HG03460 (cell line): ENCODE measurements around the gene MLANA.
"Not testable (repeated sequence)": the region's sequence is repeated elsewhere in the genome, so short reads cannot be mapped to it uniquely, and the experiment has no call there.

Experiments used
- ATAC-seq: cut with Tn5 transposase; IDR thresholded peaks from one replicate; pipeline ENCODE4 v1.9.1; 2021; ENCODE audit not compliant: unreplicated experiment

The MLANA gene

DNA sequence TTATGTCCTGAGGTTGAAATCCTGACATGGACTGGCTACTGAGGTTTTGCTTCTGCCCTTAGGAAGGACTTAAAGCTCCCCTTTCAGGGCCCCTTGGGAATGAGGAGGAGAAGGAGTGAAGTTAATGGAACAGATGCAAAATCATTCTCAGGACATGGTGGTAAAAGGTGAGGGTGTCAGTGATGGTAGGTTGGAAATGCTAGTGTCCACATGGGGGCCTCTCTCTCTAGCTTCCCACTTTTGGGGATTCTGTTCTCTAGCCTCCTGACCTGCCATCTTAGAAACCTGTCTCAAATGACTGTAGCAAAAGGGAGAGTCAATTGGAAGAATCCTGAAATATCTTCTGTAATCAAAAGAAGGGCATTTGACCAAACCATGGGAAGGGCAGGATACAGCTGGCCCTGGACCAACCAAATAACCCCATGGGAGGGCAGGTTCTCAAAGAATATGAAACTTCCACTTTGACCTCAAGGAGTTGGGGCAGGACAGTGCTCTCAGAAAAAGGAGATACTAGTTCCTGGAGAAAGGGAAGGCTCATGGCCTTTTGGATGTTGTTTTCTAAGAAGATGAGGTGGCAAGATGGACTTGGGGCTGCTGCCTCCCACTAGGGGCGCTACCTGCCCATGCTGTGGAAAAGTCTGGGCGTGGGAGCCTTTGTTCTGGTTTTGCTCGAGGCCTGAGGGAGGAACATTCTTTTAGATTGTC is 21.2 kb upstream of the MLANA start:
- no peak for ATAC-seq

DNA sequence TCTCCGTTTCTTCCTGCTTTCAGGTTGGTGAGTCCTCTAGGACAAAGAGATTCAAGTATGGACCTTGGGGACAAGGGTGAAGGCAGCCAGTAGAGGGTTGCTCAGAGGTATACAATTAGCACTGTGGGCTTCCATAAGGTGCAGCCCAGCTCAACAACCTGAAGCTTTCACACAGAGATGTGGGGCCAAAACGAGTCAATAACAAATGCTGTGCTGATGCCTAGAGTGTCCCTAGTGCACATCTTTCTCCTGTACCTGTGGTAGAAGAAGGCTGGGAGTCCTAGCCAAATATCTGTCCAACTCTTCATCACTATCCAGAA is 20.7 kb upstream of the MLANA start:
- ATAC-seq: no peak

DNA sequence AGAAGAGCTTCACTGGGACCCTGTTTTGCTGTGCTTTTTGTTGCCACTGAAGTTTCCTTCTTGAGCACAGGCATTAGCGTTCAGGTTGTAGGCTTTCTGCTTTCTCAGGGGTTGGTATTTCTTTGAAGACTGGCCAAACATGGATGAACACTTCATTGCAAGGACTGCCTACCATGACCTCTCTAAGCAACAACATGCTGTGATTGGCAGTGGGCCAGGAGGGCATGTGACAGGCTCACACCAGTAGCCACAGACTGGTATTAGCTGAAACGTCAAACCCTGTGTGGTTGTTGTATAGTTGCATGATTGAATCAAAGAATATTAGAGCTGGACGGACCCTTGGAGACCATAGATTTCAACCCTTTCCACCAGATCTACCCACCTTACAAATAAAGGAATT is 20.0 kb upstream of the MLANA start:
- ATAC-seq: no peak

DNA sequence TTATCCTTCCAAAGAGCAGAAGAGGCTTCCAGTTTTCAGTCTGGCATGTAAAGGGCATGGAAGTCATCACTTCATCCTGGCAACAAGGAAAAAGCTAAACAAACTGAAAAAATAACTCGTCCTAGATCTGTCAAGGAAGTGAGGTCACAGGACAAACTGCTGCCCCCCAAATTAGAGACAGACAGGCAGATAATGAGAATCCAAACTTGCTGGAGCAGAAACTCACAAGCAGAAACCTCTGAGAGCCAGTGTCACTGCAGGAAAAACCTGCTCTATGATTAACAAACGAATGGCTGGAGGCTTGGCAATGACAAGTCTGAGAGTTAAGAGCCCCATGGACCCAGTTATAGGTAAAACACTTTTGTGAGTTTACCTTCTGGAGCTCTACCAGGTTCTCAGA is 18.9 kb upstream of the MLANA start:
- ATAC-seq: no peak

DNA sequence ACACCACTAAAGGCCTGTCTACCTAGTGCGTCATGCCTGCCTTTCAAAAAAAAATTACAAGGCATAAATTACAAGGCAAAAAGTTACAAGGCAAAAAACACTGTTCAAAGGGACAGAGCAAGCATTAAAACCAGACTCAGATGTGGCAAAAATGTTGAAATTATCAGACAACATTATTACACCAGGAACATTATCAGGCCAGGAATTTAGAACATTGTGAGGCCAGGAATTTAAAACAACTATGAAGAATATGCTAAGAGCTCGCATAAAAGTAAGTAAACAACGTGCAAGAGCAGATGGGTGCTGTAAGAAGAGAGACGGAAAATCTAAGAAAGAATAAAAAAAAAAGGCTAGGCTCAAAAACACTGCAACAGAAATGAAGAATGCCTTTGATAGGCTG is 18.2 kb upstream of the MLANA start:
- ATAC-seq: no peak

DNA sequence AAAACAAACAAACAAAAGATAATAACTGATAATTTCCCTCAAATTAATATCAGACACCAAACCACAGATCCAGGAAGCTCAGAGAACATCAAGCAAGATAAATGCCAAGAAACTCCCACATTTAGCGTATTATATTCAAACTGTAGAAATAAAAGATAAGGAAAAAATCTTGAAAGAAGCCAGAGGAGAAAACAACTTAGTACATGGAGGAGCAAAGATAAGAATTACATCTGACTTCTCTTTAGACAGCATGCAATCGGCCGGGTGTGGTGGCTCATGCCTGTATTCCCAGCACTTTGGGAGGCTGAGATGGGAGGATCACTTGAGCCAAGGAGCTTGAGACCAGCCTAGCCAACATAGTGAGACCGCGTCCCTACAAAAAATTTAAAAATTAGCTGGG is 17.2 kb upstream of the MLANA start:
- ATAC-seq: no peak

DNA sequence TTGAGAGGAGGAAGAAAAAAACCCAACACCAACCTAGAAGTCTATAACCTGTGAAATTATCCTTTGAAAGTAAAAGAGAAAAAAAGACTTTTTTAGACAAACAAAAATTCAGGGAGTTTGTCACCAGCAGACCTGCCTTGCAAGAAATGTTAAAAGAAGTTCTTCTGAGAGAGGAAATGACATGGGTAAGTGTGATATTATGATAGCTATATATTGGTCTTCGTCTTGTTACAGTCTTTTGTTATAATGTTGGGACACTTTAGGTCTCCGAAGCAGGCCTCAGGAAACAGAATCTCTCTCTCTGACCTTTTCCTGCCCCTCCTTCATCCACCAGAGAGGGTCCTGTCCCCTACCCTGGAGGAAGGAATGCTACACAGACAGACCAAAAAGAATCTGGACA is 16.6 kb upstream of the MLANA start:
- no peak for ATAC-seq

DNA sequence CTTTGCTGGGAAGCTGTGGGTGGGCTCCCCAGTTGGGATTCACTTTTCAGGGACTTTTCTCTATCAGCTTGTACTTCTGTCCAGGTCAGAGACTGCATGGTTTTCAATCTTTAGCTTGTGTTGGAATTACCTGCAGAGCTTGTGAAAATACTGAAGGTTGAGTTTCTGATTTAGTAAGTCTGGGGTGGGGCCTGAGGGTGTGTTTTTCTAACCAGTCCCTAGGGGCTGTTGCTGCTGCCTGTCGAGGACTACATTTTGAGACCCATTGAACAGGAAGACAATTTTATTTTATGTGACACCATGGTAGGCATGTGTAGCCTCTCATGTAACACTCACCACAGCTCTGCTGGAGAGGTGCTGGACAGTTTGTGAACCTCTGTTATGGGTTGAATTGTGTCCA is 14.7 kb upstream of the MLANA start:
- ATAC-seq: no peak

DNA sequence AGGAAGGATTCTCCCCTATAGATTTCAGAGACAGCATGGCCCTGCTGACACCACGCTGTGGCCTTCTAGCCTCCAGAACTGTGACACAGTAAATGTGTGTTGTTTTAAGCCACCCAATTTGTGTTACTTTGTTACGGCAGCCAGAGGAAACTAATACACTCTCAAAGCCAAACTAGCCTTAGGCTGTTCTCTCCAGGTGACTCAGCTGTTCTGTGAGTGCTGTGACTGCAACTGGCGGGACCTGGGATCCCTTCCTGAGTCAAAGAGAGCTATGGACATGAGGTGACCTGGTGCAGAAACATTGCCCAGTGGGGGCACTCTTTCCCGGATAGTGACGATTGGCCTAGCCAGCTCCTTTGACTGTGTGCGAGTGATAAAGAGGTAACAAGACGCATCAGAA is 14.0 kb upstream of the MLANA start:
- ATAC-seq: no peak

DNA sequence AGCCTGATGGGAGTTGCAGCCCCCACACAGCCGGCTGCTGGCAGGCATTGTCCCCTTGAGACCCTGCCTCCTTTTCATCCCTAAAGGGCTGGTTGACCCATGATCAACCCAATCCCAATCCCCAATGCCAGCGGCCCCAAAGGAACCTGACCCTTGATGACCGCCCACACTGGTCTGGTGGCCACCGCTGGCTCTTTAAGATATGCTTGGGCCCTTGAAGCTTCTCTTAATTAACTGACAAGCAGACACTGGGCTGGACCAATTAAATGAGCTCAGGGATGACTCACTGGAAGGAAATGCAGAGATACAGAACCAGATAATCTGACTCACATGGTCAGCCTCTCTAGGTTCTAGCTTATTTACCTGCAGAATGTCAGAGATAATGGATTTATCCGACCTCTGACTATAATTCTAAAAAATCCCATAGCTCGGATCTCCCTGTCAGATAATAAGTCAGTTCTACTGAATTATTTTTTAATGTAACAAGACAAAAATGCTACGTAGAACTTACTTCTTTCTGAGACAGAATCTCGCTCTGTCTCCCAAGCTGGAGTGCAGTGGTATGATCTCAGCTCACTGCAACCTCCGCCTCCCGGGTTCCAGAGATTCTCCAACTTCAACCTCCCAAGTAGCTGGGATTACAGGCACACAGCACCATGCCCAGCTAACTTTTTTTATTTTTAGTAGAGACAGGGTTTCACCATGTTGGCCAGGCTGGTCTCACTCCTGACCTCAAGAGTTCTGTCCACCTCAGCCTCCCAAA is 11.1 kb upstream of the MLANA start:
- ATAC-seq: no peak

DNA sequence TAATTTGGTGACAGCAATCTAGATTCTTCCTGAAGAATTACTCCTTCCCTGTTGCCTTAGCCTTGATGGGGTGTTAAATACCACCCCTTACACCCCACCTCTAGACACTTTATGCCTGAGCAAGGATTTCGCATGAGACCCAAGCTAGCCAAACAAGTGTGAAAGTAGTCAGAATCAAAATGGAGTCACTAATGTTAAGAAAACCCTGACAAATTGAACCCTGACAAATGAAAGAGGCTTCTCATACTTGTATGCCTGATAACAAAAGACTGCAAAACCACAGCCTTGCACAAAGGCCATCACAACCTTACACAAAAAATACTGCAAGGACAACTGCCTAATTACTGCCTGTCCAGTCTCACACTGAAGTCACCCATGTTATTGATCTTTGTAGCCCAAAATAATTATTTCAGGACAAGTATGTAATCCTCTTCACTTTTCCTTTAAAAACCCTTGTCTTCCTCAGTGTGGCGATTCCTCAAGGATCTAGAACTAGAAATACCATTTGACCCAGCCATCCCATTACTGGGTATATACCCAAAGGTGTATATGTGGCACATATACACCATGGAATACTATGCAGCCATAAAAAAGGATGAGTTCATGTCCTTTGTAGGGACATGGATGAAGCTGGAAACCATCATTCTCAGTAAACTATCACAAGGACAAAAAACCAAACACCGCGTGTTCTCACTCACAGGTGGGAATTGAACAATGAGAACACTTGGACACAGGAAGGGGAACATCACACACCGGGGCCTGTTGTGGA is 8.3 kb upstream of the MLANA start:
- not testable (repeated sequence) for ATAC-seq

DNA sequence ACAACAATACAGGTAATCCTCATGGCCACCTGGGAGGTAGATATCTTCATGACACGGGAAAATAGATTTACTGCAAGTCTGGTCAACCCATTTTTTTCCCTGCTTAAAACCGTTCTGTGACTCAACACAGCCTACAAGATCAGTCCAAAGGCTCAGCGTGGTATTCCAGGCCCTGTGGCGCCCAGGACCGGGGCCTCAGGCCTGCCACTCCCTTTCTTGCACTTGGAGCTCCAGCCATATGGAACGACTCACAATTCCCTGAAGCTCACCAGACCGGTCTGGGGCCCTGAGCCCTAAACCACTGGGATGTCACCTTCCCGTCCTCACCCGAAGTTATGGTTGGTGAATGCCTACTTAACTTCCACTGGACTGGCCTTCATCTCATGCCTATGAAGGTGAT is 6.5 kb upstream of the MLANA start:
- ATAC-seq: no peak

DNA sequence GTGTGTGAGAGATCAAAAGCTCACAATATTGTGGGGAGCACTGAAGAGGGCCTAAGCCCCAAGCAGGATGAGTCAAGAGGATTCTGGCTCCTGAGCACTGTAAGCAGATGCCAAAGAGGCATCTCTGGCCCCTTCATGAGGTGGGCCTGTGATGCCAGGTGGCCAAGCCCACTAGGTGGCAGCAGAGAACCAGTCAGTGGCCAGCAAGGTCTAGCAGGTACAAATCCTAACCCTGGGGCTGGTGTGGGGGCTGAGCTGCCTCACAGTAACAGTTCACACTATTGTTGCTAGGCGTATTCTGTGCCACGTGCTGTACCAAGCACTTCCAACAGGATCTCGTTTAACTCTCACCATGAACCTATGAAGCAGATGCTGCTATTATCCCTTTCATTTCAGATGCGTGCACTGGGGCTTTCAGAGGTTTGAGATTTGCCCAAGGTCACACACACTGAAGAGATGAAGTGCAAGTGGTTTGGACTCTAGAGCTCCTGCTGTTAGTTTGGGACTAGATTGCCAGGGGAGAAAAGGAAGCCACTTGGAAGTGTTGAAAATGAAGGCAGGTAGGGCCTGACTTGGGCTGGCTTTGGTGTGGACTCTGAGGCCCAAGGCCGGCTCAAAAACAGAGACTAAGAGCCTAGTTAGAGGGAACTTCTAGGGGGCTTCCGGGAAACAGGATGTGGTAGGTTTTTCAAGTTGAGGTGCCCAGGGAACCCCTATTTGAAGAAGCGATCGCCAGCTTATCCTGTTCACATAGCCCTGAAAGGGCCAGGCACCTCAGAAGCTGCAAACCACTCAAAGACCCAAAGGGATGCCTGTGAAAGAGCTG is 4.4 kb upstream of the MLANA start:
- ATAC-seq: peak; percentile 93

DNA sequence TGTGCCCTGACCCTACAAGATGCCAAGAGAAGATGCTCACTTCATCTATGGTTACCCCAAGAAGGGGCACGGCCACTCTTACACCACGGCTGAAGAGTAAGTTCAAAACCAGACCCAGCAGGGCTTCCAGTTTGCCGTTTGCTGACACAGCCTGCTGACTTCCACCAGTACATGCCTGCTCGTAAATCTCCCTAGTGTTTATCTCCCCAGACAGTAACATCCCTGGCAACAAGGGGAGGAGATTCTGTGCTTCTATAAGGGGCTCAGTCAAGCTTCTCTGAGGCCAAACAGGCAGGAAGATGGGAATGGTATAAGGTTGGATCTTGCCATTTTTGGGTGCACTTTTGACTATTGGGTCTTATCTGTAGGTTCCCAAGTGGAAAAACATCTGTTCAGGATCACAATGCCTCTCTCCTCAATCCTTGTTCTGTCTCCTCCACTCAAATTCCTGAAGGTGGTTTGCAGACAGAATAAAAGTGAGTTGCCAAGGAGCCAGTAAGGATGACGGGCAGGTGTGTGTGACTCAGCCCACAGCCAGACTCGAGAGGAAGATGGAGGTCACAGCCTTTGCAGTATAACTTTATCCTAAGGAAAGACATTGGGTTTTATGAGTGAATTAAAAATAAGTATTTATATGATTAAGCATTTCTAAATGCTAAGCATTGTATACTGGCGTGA is 1.9 kb downstream of the MLANA start:
- no peak for ATAC-seq

DNA sequence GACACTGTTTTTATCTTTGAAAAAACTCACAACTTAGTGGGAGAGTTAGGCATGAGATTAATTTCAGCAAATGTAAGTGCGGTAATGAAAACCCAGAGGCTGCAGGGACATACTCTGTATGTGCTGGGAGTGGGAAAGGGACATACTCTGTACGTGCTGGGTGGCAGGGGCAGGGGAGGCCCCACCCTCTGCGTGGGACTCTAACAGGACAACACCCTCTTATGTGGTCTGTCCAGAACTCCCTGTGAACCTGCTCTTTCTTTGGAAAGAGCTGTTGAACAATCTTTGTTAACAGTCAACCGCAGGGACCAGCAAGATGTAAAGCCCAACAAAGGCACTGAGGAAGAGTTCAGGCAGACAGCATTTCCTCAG is 2.4 kb downstream of the MLANA start:
- no peak for ATAC-seq

DNA sequence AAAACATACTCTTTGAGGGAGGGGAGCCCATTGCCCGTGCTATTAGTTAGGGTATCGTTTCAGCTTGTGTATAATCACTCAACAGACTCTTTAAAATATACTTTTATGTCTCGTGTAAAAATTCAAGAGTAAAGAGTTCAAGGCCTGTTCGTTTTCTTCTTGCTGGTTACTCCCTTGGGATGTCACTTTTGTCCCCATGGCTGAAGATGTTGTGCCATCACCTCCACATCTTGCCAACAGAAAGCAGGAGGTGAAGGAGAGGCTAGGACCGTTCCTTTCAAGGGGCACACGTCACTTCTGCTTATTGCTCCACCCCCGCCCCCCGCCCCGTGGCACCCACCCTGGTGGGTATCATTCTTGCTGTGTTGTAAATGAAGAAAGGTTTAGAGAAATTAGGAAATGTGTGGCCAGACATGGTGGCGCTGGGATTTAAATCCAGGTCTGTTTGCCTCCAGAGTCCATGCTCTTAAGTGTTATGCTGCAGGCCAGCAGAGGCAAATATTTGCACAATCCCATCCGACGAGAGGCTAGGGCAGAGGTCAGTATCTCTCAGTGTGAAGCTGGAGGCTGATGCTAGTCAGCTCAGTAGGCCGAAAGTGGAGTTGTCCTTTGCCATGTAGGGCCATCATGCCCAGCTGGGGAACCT is 3.0 kb downstream of the MLANA start:
- no peak for ATAC-seq

DNA sequence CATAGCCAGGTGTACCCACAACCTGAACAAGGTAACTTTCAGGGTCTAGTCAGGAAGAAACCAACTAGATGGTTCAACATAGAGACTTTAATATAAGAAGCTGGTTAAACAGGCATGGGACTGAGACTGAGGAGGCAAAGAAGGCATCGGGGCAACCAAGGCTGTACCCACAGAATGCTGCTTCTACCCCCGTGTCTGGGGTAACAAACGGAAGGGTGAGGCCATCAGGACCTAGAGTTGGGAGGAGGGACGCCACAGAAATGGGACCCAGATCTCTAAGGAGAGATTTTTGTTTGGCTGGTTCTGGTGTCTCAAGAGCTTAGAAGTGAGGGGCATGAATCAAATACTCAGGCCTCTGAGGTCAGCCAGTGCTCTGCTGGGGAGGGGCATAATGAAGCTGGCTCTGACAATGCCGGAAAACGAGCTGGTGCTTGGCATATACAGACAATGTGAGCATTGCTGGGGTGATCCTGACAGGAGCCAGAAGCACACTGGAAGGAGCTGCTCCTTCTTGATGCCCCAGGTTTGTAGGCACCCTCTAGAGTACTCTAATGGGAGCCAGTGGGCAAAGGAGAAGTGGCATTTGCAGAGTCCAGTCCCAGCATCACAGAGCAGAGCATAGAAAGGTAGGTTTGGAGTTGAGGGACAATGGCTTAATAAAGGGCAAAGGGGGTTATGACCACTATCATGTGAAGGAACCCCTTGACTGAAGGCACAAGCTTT is 3.7 kb downstream of the MLANA start:
- ATAC-seq: no peak

DNA sequence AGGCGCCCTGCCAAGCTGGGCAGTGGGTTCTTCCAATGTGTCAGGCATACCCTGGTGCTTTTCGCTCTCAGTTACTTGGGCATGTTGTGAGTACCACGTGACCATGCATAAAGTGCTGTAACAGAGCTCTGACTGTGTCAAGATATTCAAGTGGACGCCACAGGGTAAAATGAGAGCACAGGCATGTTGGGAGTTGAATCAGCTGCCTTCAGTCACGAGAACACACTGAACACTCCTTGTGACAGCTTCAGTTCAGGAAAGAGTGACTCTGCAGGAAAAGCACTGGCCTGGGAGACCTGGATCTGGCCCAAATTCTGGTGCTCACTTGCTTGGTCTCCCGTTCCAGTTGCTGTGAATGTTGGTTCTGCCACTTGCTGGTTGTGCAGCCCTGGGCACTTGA is 5.1 kb downstream of the MLANA start:
- no peak for ATAC-seq

DNA sequence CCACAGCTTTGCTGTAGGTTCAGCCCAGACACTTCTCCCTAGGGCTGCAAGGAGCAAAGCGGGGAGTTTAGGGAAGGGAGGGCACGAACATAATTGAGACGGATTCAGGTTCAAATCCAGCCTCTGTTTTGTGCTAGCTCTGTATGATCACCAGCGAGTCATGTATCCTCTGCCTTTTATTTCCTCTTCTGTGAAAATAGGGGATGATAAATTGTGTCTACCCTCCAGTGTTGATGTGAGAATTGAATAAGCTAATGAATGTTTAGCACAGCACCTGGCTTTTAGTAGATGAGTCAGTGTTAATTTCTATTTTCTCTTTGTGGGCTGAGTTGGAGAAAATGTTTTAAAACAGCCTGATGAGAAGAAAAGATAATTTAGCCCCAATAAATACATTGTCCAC is 6.2 kb downstream of the MLANA start:
- ATAC-seq: no peak

DNA sequence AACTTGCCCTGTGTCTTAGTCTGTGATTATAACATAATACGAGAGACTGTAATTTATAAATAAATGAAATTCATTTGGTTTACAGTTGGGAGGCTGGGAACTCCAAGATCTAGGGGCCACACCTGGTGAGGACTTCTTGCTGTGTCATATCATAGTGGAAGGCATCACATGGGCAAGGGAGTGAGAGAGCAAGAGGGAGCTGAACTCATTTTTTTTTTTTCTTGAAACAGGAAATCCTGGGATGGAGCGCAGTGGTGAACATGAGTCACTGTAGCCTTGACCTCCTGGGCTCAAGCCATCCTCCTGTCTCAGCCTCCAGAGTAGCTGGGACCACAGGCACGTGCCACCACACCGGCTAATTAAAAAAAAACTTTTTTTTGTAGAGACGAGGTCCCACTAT is 7.2 kb downstream of the MLANA start:
- no peak for ATAC-seq
